Ishikawa (cell line): ENCODE results near the gene CHFR.

Experiments used
- CEBPB ChIP-seq: IDR thresholded peaks from 2 replicates; pipeline ENCODE4 v1.6.1; 2012
- CREB1 ChIP-seq: IDR thresholded peaks from 2 replicates; pipeline ENCODE4 v1.6.1; 2012; ENCODE audit warnings: low read depth
- EGR1 ChIP-seq: IDR thresholded peaks from 2 replicates; pipeline ENCODE4 v1.6.1; 2012
- EP300 ChIP-seq: IDR thresholded peaks from 2 replicates; pipeline ENCODE4 v1.6.1; 2012; ENCODE audit warnings: borderline replicate concordance
- FOXM1 ChIP-seq: IDR thresholded peaks from 2 replicates; pipeline ENCODE4 v1.6.1; 2012; ENCODE audit warnings: low read depth, borderline replicate concordance
- MAX ChIP-seq: IDR thresholded peaks from 2 replicates; pipeline ENCODE4 v1.6.1; 2012
- NFIC ChIP-seq: IDR thresholded peaks from 2 replicates; pipeline ENCODE4 v1.6.1; 2012
- RAD21 ChIP-seq: IDR thresholded peaks from 2 replicates; pipeline ENCODE4 v1.6.1; 2012; ENCODE audit warnings: low read depth
- REST ChIP-seq: IDR thresholded peaks from 2 replicates; pipeline ENCODE4 v1.6.1; 2012; ENCODE audit warnings: low read depth, mild to moderate bottlenecking
- TAF1 ChIP-seq: IDR thresholded peaks from 2 replicates; pipeline ENCODE4 v1.6.1; 2012; ENCODE audit warnings: low read depth, mild to moderate bottlenecking
- TCF12 ChIP-seq: IDR thresholded peaks from 2 replicates; pipeline ENCODE4 v1.6.1; 2012; ENCODE audit warnings: low read depth
- TEAD4 ChIP-seq: IDR thresholded peaks from 2 replicates; pipeline ENCODE4 v1.6.1; 2012
- USF1 ChIP-seq: IDR thresholded peaks from 2 replicates; pipeline ENCODE4 v1.6.1; 2012
- YY1 ChIP-seq: IDR thresholded peaks from 2 replicates; pipeline ENCODE4 v1.6.1; 2012; ENCODE audit warnings: low read depth
- ZBTB7A ChIP-seq: IDR thresholded peaks from 2 replicates; pipeline ENCODE4 v1.6.1; 2012; ENCODE audit warnings: low read depth

The CHFR gene

GRCh38 chr12:132797820-132798570, 89.4 kb downstream of the CHFR start:
- TF ChIP-seq FOXM1 (no peak), EP300 (no peak), TCF12 (no peak), YY1 (no peak), USF1 (no peak), EGR1 (no peak), RAD21 (no peak), REST (no peak), ZBTB7A (no peak), TEAD4 (no peak), MAX (no peak), NFIC (no peak), TAF1 (no peak), CREB1 (no peak), CEBPB (no peak)

- TF ChIP-seq FOXM1 (no peak), RAD21 (no peak), EGR1 (no peak), TEAD4 (no peak), NFIC (no peak), EP300 (no peak), CEBPB (no peak), USF1 (no peak), CREB1 (no peak), YY1 (no peak), MAX (no peak), REST (no peak), TAF1 (no peak), TCF12 (no peak), ZBTB7A (no peak)
These were observed 91.6 kb downstream of the CHFR start for GRCh38 chr12:132795847-132796246.

GRCh38 chr12:132789099-132789471, 98.3 kb downstream of the CHFR start:
- TF ChIP-seq CEBPB (no peak), FOXM1 (no peak), CREB1 (no peak), ZBTB7A (no peak), NFIC (no peak), REST (no peak), TAF1 (no peak), RAD21 (no peak), EGR1 (no peak), EP300 (no peak), TCF12 (no peak), YY1 (no peak), MAX (no peak), TEAD4 (no peak), USF1 (no peak)
